NCI-H128 (cell line): ENCODE data around the gene LCA5L.

ENCODE experiments used
- DNase-seq: peaks from one replicate; lab custom pipeline; 2025; ENCODE audit not compliant: unreplicated experiment; lab: John Stamatoyannopoulos, UW

Gene LCA5L

DNA sequence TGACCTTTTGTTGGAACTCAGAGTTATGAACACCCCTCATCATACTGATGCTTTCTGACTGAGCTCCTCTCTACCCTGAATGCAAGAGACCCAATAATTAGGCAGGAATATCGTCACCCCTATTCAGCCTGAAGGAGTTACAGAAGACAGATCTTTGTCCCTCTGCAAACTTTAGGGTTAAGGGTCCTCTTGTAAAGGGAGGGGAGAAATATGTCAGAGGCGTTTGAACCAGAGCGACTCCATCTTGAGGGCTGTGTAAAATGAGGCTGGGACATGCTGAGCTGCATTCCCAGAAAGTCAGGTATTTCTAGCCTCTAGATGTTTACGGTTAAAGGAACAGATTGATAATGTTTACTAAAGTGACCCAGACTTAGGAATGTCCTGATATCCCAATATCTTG is 86.2 kb downstream of the LCA5L start:
- DNase-seq, result no peak
